ENCODE measurements around the gene COG4.

DNA sequence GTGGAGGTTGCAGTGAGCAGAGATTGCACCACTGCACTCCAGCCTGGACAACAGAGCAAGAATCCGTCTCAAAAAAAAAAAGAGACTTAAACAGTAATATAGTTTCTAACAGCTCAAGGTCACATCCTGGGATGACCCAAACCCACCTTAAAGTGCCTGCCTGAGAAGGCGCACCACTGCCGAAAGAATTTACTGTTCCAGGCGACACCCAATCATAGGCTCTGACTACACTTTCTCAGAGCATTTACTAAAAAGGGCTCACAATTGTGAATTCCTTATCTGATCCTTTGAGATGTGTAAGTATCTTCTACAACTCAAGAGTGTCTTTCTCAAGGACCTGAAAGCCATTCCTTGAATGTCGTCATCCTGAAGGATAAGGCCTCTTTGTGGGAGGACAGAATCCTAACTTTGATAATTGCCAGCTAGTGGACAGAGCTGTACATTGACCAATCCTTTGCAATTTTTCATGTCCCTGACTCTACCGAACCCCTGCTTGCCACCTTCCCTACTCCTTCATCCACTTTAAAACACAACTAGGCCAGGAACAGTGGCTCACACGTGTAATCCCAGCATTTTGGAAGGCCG is 81.9 kb downstream of the COG4 start:
- TF ChIP-seq EZH2 (IDR thresholded peaks at IDR 0.05) (no peak), POLR2AphosphoS5 (IDR thresholded peaks at IDR 0.05; ENCODE audit: borderline replicate concordance, low read depth, low read length) (no peak), FOXP2 (optimal IDR thresholded peaks at IDR 0.05; ENCODE audit: control extremely low read depth, extremely low read length, insufficient read depth) (no peak)

Data from SK-N-MC (cell line).